NCI-H510A (cell line): ENCODE results near the gene PTCRA.
"Not testable (repeated sequence)": the region's sequence is repeated elsewhere in the genome, so short reads cannot be mapped to it uniquely, and the experiment has no call there.

Source experiments
- DNase-seq: peaks from one replicate; lab custom pipeline; 2025; lab: John Stamatoyannopoulos, UW

Gene PTCRA

DNA sequence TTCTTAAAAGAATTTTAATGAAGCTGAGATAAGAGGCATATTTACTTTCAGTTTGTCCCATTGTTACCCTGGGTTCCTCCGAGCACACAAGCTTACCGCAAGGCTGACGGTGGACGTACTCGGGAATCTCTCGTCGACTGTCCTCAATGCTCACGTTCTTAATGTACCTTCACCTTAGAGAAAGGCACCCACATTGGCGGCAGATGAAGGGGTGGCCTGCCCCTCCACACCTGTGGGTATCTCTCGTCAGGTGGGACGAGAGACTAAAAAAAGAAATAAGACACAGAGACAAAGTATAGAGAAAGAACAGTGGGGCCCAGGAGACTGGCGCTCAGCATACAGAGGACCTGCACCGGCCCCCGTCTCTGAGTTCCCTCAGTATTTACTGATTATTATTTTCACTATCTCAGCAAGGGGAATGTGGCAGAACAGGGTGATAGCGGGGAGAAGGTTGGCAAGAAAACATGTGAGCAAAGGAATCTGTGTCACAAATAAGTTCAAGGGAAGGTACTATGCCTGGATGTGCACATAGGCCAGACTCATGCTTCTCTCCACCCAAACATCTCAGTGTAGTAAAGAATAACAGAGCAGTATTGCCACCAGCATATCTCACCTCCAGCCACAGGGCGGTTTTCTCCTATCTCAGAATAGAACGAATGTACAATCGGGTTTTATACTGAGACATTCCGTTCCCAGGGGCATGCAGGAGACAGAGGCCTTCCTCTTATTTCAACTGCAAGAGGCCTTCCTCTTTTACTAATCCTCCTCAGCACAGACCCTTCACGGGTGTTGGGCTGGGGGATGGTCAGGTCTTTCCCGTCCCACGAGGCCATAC lies 13.2 kb upstream of the PTCRA start:
- not testable (repeated sequence) for DNase-seq

DNA sequence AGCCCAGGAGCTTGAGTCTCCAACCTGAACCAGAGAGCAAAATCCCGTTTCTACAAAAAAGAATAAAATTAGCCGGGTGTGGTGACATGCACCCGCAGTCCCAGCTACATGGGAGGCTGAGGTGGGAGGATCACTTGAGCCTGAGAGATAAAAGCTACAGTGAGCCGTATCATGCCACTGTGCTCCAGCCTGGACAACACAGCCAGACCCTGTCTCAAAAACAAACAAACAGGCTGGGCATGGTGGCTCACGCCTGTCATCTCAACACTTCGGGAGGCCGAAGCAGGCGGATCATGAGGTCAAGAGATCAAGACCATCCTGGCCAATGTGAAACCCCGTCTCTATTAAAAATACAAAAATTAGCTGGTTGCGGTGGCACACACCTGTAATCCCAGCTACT lies 11.4 kb upstream of the PTCRA start:
- no peak for DNase-seq

DNA sequence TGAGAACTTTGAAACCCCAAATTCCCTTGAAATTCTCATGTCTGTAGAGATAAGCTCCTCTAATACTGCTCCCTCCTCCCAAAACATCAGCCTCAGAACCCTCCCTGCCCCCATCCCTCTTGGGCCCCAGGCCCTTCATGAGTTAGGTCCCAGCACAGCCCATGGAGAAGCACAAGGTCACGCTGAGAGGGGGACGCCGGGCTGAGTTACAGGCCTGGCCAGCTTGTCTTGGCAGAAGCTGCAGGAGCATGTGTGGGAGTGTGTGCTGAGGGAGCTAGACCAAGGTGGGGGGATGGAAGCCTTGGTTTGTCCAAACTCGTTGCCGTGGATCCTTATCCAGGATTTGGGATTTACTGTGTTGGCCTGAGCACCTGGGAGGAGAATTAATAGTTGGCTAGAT lies 8.5 kb upstream of the PTCRA start:
- no peak for DNase-seq

DNA sequence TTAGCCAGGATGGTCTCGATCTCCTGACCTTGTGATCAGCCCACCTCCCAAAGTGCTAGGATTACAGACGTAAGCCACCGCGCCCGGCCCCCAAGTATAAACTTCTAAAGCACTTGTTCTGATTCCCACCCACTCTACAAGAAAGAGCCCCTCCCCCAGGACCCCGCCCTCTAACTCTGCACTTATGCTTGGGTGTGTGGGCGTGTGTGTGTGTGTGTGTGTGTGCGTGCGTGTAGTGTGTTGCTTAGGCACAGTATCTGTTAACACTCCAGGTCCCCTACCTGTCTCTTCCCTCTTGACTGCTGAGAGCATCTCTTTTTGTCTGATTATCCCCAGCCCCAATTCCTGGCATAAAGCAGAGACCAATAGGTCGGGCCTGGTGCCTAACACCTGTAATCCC lies 6.0 kb upstream of the PTCRA start:
- DNase-seq: no peak

DNA sequence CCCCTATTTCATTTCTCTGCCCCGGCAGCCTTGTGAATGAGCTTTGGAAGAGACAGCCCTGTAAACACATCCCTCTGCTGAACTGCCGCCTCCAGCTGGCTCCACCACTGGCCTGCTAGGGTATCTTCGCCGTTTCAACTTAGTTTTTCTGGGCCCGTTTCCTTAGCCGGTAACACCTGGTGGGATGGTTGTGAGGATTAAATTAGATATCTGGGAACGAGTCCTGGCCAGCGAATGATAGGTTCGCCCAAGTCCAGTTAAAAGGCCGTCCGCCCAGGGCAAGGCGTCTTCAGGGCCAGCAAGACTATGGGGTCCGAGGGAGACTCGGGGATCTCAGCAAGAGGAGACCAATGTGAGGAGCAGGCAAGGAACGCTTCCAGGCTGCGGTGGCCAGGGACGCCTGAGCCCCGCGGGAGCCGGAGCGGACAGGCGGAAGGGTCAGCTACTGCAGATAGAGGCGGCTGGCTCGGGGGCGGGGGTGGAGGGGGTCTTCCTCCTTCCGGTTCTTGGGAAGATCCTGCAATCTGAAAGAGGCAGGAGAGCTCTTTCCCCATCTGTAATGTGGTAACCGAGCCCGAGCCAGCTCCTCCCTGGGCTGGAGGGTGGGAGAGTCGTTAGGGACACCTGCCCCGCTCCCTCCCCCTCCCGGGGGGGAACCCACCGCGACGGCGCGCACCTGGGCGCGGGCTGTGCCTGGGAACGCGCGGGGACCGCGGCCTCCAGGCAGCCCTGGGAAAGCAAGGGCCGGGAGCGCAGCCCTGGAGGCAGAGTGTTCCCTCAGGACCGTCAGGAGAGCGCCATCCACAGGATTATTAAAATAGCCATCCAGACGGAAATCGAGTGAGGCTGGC lies 4.5 kb upstream of the PTCRA start:
- no peak for DNase-seq

DNA sequence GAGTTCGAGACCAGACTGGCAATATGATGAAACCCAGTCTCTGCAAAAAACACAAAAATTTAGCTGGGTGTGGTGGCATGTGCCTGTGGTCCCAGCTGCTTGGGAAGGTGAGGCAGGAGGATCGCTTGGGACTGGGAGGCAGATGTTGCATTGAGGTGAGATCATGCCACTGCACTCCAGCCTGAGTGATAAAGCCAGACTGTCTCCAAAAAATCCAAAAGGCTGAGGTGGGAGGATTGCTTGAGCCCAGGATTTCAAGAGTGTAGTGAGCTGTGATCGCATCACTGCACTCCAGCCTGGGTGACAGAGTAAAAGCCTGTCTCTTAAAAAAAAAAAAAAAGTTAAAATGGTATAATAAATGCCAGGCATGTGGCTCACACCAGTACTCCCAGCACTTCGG lies 1.3 kb upstream of the PTCRA start:
- DNase-seq: no peak

DNA sequence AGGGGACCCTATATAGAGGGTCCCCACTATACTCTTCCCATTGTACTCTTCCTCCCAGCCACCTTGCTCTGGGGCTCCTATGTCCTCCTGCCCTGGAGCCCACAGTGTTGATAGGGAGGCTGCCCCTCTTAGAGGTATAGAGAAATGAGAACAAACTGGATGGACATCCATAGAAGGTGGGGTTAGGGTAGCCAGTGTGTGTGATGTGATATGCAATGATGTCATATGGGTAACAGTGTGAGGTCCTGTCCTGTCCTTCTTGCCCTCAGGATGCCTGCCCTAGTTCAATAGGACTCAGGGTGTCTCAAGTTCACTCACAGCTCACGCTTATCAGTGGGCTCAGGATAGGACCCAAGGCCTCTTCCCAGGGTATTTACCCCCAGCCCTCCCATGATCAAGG lies 435 bp downstream of the PTCRA start:
- no peak for DNase-seq

DNA sequence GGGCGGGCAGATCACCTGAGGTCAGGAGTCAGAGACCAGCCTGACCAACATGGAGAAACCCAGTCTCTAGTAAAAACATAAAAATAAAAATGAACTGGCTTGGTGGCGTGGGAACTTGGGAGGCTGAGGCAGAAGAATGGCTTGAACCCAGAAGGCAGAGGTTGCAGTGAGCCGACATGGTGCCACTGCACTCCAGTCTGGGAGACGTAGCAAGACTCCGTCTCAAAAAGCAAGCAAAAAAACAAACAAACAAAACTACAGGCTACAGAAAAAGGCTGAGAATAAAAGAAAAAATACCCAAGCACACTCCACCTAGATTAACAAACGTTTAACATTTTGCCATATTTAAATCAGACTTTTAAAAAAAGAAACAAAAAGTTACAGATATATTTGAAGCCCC lies 5.9 kb downstream of the PTCRA start:
- no peak for DNase-seq

DNA sequence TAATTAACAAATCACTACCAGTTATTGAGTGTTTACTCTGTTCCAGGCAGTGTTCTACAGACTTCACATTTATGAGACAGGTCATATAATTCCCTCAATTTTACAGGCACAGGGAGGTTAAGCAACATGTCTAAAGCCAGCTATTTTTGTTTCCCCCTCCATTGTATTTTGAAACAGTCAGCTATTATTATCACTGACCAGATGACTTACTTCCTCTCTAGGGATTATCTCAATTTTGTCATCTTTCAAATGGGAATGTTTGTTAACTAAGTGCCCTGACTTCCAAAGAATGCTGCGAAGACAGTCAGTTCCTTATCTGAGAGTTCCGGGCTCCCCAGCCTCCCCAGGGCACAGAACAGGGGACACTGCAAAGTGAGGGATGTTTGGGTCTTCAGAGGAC lies 7.8 kb downstream of the PTCRA start:
- DNase-seq: no peak

DNA sequence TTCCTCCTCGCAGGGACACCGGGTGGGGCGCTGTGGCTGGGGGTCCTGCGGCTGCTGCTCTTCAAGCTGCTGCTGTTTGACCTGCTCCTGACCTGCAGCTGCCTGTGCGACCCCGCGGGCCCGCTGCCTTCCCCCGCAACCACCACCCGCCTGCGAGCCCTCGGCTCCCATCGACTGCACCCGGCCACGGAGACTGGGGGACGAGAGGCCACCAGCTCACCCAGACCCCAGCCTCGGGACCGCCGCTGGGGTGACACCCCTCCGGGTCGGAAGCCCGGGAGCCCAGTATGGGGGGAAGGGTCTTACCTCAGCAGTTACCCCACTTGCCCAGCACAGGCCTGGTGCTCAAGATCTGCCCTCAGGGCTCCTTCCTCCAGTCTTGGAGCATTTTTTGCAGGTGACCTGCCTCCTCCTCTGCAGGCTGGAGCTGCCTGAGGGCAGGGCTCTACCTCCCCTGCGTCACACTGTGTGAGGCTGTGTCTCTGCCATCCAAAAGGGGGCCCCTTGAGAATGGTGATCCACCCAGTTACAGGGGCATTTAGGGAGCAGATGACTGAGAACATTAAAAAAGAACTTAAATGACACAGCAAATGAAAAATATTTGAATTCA lies 9.5 kb downstream of the PTCRA start:
- no peak for DNase-seq

DNA sequence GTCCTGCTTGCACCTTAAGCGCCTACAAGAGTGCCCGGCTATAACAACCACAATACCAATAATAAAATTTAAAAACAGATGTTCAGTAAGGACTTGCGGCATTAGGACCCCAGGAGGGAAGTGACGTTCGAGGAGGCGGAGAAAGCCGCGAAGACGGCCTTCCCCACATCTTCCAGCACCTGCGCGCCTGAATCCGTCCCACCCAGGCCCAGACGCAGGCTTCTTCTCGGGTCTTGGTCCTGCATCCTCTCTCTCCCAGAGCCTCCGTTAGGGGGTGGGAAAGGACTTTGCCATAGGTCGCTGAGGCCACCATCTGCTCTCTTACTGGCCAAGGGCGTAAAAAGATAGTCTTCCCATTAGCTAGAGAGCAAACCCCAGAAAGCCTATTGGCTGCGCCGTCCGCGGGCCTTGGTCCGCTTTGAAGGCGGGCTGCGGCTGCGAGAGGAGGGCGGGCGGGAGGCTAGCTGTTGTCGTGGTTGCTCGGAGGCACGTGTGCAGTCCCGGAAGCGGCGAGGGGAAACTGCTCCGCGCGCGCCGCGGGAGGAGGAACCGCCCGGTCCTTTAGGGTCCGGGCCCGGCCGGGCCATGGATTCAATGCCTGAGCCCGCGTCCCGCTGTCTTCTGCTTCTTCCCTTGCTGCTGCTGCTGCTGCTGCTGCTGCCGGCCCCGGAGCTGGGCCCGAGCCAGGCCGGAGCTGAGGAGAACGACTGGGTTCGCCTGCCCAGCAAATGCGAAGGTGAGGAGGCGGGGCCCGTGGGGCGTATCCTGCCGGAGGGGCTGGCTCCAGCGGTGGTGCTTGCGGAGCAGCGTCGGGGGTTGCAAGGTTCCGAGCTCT lies 13.3 kb downstream of the PTCRA start, which contains the start of gene CNPY3:
TSS of gene CNPY3 (plus strand) at position 495 of the 835 bp plus-strand sequence. CDS start at position 586, 91 bp downstream.
- peak; percentile 99 for DNase-seq

DNA sequence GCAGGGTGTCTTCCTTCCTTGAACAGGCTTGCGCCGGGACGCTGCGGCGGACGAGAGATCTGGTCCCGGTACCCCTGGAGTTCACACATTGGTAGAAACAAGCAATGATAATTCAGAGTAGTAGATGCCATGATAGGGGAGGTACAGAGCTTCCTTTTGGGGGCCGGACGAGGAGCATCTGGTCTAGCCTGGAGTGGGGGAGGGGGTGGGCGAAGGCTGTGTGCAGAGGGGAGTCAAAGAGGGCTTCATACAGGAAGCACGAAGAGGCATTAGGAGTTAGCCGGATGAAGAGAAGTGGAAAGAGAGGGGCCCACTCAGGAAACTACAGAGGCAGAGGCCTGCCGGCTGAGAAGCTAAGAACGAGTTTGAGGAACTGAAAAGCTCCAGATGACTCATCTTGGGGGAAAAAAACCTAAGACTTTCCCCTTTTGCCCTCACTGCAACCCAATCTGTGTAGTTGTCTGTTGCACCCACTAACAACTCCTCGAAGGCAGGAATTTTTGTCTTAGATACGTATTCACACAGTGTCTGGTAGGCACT lies 14.0 kb downstream of the PTCRA start:
- DNase-seq: no peak

DNA sequence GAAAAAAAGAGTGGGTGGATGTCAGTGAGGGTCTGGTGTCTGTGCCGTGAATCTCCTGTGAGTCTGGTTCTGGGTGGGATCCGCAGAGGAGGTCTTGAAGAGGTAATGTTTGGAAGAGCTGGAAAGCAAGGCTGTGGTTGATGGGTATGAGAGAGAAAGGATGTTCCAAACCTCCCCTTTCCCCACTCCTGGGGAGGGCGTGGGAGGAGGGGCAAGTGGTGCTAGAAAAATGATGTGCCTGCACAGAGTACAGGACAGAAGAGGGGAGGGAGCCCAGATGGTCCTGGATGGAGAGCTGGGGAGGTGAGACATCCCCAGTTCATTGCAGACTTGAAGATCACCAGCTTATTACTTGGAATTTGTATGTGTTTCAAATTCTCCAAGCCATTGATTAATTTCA lies 16.6 kb downstream of the PTCRA start:
- no peak for DNase-seq

DNA sequence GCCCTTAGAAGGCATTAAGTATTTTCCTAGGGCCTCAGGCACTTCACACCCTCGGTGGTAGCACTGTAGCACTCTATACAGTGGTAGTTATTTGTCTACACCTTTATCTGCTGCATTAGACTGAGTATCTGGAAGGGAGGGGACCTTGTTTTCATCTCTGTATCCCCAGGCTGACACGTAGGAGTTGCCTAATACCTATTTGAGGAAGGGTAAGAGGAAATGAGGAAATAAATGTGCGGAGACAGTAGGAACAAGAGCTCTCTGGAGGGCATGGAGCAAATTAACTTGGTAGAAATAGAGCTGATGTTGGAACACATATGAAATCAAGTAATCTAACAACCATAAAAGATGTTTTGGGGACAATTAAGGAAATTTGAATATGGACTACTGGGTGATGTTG lies 17.4 kb downstream of the PTCRA start:
- DNase-seq: no peak

DNA sequence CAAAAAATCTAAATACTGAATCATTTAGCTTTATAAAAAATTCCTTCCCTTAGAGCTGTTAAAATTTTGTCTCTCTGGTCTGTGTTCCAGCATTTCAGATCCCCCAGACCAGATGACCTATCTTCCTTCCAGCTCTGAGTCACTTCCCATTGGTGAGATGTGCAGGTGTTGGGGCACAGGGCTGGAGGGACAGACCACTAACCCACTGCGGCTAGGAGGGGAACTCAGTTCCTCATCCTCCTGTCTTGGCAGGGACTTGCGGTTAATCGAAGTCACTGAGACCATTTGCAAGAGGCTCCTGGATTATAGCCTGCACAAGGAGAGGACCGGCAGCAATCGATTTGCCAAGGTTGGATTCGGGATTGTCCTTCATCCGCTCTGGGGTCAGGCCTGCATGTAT lies 19.5 kb downstream of the PTCRA start:
- DNase-seq: no peak

DNA sequence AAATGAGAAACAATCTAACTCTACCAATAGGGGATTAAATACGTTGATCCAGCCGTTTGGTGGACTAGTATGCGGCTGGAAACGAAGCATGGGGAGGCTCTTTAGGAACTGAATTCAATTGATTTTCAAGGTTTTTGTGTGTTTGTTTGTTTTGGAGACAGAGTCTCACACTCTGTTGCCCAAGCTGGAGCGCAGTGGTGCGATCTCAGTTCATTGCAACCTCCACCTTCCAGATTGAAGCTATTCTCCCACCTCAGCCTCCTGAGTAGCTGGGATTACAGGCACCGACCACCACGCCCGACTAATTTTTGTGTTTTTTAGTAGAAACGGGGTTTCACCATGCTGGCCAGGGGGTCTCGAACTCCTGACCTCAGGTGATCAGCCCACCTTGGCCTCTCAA lies 20.5 kb downstream of the PTCRA start:
- DNase-seq: no peak

DNA sequence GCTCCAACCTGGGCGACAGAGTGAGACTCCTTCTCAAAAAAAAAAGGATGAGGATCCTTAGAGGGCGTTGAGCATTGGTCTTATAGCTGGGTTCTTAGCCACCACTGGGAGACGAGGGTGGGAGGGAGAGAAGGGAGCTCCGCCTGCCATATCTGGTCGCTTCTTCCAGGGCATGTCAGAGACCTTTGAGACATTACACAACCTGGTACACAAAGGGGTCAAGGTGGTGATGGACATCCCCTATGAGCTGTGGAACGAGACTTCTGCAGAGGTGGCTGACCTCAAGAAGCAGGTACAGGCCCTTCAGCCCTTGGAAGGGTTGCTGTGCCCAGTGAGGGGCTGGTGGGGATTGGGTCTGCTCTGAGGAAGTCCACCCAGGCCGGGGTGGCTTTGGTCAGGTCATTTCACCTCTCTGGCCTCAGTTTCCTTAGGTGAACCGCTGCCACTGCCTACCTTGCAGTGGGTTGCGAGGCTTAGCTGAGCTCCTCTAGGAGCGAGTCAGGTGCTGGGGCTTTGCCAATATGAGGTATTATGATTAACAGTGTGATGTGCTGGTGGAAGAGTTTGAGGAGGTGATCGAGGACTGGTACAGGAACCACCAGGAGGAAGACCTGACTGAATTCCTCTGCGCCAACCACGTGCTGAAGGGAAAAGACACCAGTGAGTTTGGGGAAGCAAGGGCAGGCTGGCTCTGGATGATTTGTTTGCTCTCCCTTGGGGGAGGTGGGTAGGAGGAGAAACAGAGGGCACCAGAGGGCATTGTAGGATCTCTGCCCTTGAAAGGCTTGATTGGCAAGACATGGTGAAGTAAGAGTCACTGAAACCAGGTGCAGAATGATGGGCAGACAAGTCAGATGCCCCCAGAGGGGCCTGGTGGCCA lies 21.9 kb downstream of the PTCRA start:
- no peak for DNase-seq

DNA sequence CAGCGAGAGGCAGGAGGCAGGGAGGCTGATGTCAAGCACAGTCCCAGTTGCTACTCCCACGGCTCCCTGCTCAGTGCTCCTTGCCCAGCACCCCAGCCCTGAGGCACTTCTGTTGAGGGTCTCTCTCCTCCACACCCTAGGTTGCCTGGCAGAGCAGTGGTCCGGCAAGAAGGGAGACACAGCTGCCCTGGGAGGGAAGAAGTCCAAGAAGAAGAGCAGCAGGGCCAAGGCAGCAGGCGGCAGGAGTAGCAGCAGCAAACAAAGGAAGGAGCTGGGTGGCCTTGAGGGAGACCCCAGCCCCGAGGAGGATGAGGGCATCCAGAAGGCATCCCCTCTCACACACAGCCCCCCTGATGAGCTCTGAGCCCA lies 22.6 kb downstream of the PTCRA start:
- DNase-seq: no peak

DNA sequence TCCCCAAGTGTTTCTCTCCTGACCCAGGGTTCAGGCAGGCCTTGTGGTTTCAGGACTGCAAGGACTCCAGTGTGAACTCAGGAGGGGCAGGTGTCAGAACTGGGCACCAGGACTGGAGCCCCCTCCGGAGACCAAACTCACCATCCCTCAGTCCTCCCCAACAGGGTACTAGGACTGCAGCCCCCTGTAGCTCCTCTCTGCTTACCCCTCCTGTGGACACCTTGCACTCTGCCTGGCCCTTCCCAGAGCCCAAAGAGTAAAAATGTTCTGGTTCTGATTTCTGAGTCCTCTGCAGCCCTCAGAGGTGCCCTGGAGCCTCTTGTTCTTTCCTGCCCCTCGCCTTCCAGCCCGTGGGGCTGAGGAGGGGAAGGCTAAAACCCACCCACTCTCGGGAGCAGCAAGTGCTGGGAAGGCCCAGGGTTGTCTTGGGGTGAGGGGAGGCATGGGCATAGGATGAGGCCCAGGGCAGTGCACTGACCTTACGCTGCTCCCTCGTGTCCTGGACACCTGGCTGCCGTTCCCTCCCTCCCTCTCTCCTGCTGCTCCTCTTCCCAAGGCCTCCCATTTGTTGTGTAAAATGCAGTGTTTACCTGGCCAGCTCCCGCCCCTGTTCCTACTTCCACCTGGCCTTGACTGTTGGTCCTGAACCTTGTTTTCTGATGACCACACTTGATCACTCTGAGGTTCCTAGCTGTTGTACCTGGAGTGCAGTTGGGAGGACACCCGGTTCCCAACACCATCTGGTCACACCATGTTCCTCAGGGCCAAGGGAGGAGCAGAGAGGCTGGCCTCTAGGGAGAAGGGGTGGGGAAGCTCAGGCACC lies 23.3 kb downstream of the PTCRA start:
- DNase-seq: no peak

DNA sequence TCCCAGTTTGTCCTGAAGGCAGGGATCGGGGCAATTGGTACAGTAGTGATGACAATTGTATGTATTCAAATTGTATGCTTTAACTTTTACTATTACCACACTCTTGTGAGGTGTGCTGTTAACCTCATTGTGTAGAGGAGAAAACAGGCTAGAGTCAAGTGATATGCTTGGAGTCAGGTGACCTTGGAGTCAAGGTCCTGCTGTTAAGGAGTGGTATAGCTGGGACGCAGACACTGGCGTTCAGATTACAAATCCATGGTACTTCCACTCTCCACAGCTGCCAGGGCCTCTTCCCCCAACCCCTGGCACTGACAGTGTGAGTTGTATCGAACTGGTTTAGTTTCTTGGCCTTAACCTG lies 23.9 kb downstream of the PTCRA start:
- no peak for DNase-seq
